Urinary bladder (tissue), 4 donors: ENCODE measurements around the gene TIMP1. TPM values are rescaled to one million over a fixed set of nuclear protein-coding genes. Genes with fewer than 3 reads are reported as not detected.
A peak's percentile ranks its signal among the peaks of the same experiment; 100 is the strongest.

Experiments
- DNase-seq: peaks from one replicate; pipeline ENCODE4 v3.0.0-alpha.2; 2015; ENCODE audit errors: extremely low spot score
- H3K27ac ChIP-seq: one replicate; pipeline ENCODE4 v1.5.1; 2013; ENCODE audit warnings: low read depth, mild to moderate bottlenecking, moderate library complexity
- H3K36me3 ChIP-seq: one replicate; pipeline ENCODE4 v1.6.1; 2013; ENCODE audit warnings: mild to moderate bottlenecking, moderate library complexity; ENCODE audit not compliant: insufficient read depth
- H3K4me1 ChIP-seq: one replicate; pipeline ENCODE4 v1.6.1; 2013; ENCODE audit warnings: mild to moderate bottlenecking, moderate library complexity; ENCODE audit not compliant: insufficient read depth
- H3K4me3 ChIP-seq: one replicate; pipeline ENCODE4 v1.5.1; 2013; ENCODE audit warnings: low read depth, low read length
- WGBS: extraction: QIAGEN DNeasy Blood & Tissue Kit; methylation state at CpG from one replicate; pipeline ENCODE4 v1.1.7; 2013; 5-methylcytosine and 5-hydroxymethylcytosine counted together
- polyA plus RNA-seq: library from polyadenylated mRNA; stranded (reverse); fragments of 200-250 nt; gene quantifications from one replicate; pipeline ENCODE4 v1.2.3, GENCODE V29; 2013
- total RNA-seq: library from RNA; depleted of rRNA; stranded (reverse); fragments of >200 nt; gene quantifications from one replicate; pipeline ENCODE4 v1.2.3, GENCODE V29; 2014
- donor health status: healthy with polysubstance abuse.
- donor health status: healthy.

TIMP1 gene
- total and polyA plus RNA-seq, 2 donors = 77.2 to 555 TPM

DNA sequence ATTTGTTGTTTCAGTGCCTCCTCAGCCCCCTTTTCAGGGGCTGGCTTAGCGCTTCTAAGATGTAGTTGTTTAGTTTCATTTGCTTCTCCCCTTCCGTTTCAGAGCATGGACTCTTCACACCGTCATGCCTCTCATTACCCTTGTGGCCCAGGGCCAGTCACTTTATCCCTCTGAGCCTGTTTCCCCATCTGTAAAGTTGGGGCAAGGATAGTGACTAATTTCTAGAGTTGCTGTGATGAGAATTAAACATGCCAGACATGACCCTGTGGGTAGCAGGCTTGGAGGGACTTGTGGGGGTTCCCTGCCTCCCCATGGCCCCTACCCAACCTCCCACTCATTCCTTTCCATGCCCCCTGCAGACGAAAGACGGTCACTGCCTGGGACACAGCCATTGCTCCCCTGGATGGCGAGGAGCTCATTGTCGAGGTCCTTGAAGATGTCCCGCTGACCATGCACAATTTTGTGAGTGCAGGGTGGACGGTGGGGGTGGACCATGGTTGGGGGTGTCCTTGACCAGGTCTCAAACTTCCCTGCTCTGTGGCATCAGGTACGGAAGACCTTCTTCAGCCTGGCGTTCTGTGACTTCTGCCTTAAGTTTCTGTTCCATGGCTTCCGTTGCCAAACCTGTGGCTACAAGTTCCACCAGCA lies 17.7 kb upstream of the TIMP1 start:
- Histone ChIP-seq H3K4me1 (no peaks in the 10 kb centered on the region), H3K27ac (no peak overlapping the region), H3K4me3 (no peak overlapping the region), H3K36me3 (peaks cover 2% of the 10 kb centered on the region)
- DNase-seq = no peak
- WGBS = 79% methylated on average over 12 of the region's 12 CpGs

DNA sequence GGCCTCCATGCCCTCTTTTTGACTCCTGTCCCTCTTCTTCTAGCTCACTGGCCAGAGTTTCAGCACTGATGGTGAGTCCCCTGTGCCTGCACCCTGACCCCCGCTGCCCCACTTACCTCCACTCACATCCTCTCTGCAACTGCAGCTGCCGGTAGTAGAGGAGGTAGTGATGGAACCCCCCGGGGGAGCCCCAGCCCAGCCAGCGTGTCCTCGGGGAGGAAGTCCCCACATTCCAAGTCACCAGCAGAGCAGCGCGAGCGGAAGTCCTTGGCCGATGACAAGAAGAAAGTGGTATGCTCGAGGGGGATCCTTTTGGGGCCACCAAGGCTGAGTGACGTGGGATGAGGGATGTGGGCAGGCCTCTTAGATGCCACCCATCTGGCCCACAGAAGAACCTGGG lies 15.4 kb upstream of the TIMP1 start:
- Histone ChIP-seq H3K27ac (no peak overlapping the region), H3K36me3 (peaks cover 2% of the 10 kb centered on the region), H3K4me1 (no peaks in the 10 kb centered on the region), H3K4me3 (no peak overlapping the region)
- no peak for DNase-seq
- 88% methylated on average over 11 of the region's 11 CpGs for WGBS

DNA sequence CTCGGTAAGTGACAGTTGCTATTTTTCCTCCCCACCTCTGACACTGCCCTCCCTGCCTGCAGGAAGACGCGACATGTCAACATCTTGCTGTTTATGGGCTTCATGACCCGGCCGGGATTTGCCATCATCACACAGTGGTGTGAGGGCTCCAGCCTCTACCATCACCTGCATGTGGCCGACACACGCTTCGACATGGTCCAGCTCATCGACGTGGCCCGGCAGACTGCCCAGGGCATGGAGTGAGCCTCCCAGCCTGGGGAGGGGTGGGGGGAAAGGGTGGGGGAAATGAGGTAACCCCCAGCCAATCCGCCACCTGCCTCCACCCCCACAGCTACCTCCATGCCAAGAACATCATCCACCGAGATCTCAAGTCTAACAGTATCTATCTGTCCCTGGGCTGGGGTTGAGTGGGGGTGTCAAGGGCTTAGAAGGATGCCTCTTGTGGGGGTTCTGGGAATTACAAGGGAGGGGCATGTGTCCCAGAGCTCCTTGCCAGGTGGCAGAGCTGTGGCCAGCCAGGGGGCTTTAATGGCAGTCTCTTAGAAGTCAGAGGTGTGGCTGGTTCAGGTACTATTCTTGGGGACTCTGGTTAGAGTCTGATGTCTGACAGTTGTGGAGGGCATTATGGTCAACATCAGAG lies 13.5 kb upstream of the TIMP1 start:
- Histone ChIP-seq H3K4me1 (no peaks in the 10 kb centered on the region), H3K36me3 (no peaks in the 10 kb centered on the region), H3K27ac (no peak overlapping the region), H3K4me3 (no peak overlapping the region)
- 92% methylated on average over 13 of the region's 13 CpGs for WGBS
- no peak for DNase-seq

DNA sequence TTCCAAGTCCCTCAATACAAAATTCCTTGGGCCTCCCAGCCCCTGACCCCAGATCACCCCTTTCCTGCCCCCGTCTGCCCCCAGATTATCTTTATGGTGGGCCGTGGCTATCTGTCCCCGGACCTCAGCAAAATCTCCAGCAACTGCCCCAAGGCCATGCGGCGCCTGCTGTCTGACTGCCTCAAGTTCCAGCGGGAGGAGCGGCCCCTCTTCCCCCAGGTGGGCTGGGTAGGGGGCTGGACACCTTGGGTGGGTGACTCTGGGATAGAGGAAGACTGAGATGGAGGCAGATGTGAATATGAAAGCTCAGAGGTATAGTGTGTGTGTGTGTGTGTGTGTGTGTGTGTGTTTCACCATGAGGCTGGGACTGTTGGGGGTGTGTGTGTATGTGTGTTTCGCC lies 11.4 kb upstream of the TIMP1 start:
- Histone ChIP-seq H3K27ac (no peak overlapping the region), H3K4me1 (no peaks in the 10 kb centered on the region), H3K4me3 (no peak overlapping the region), H3K36me3 (no peaks in the 10 kb centered on the region)
- 93% methylated on average over 8 of the region's 8 CpGs for WGBS
- DNase-seq = no peak

DNA sequence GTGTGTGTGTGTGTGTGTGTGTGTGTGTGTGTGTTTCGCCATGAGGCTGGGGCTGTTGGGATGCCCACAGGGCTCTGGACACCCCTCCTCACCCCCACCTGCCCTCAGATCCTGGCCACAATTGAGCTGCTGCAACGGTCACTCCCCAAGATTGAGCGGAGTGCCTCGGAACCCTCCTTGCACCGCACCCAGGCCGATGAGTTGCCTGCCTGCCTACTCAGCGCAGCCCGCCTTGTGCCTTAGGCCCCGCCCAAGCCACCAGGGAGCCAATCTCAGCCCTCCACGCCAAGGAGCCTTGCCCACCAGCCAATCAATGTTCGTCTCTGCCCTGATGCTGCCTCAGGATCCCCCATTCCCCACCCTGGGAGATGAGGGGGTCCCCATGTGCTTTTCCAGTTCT lies 11.0 kb upstream of the TIMP1 start:
- no peak for DNase-seq
- Histone ChIP-seq H3K4me3 (no peak overlapping the region), H3K36me3 (no peaks in the 10 kb centered on the region), H3K27ac (no peak overlapping the region), H3K4me1 (no peaks in the 10 kb centered on the region)
- WGBS = 95% methylated on average over 11 of the region's 11 CpGs

DNA sequence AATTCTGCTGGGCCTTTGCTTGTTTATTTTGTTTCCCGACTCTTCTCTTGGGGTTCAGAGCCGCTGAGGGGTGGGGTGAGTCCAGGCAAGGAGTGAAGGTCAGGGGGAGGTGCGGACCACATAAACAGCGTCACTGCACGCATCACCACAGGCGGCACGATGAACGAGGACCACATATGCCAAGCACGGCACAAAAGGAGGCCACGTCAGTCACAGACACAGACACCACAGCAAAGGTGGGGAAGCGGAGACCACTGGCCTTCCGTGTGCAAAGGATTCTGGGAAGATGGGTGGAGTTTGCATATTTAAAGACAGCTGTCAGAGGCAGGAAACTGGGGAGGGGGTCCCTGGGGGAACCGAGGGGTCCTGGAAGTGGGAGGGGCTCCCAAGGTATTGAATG lies 10.3 kb upstream of the TIMP1 start:
- DNase-seq = no peak
- H3K27ac ChIP-seq = no peak overlapping the region
- H3K4me3 ChIP-seq = no peak overlapping the region
- WGBS = 94% methylated on average over 13 of the region's 13 CpGs
- no peaks in the 10 kb centered on the region for H3K4me1 ChIP-seq
- no peaks in the 10 kb centered on the region for H3K36me3 ChIP-seq

DNA sequence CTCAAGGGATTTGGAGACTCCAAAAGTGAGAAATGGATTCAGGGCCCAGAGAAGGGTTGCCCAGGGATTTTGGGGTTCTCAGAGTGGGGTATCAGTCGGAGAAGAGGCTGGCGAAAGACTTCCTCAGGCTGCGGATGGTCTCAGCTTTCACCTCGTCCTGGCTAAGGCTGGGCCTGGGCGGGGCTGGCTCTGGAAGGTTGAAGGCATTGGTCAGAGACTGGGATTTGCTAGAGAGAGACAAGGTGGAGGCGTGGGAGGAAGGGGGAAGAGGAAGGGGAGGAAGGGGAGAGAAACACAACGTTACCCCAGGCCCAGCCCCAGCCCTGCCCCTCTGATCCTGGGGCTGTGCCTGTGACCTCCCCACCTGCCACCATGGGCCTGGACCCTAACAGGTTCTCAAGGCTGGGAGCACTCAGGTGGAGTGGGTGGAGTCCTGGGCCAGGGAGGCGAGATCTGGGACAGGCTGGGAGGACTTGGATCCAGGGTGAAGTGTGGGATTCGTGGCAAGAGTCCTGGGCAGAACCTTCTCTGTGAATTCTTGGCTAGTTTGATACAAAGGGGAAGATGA lies 9.4 kb upstream of the TIMP1 start:
- no peak overlapping the region for H3K4me3 ChIP-seq
- H3K36me3 ChIP-seq = no peaks in the 10 kb centered on the region
- H3K27ac ChIP-seq = peak overlapping the region; percentile 29
- DNase-seq = no peak
- no peaks in the 10 kb centered on the region for H3K4me1 ChIP-seq
- 67% methylated on average over 9 of the region's 9 CpGs for WGBS

DNA sequence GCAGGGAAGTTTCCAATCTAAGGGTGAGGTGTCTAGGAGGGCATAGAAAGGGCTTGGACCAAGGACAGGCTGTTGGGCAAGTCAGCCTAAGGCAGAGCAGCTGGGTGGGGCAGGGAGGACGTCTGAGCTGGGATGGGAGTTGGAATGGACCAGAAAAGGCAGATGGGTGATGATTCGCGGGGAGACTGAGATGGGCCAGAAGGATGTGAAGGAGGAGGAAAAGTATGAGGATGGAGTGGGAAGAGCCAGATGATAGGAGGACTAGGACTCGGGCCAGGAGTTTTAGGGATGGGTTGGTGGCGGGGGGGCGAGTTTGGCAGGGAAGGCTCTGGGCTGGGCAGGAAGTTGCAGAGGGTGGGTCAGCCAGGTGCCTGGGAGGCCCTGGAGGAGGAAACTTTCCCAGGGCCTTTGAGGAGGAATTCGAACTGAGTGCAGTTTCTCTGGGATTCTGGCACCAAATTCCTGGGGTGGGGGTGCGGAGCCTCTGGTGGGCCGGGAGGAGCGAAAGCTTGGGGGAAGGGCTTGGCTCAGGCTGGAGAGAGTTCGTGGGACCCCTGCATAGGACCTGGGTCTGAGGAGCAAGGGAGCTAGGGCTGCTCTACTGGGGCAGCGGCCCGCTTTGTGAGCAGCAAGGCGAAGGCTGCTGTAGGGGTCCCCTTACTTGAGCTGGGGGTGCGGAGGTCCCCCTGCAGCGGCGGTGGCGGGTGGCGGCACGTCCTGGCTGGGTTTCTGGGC lies 8.7 kb upstream of the TIMP1 start:
- WGBS = 9% methylated on average over 20 of the region's 20 CpGs
- no peak for DNase-seq

DNA sequence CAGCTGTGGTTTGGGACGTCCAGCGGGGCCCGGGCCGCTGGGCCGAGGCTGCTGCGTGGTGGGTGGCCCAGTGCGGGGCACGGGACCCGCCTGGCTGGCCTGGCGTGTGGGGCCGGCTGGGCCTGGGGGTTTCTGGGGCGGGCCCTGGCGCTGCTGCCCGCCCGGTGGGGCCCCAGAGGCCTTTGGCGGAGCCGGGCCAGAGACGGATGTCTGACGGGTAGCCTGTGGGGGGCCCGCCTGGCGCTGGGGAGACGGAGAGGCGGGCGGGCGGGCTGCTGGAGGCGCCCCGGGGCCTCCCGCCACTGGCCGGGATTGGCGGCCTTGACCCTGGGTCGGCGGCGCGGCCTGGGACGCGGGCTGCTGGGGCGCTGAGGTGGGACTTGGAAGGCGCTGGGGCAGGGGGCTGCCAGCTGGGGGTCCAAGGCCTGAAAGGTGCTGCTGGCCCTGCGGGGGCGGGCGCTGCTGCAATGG lies 8.1 kb upstream of the TIMP1 start:
- WGBS = 5% methylated on average over 36 of the region's 41 CpGs
- DNase-seq = no peak
- H3K4me3 ChIP-seq = peak overlapping the region; percentile 44
- no peaks in the 10 kb centered on the region for H3K36me3 ChIP-seq
- H3K27ac ChIP-seq = peak overlapping the region; percentile 58
- H3K4me1 ChIP-seq = no peaks in the 10 kb centered on the region

More for the DNA sequence above, 8.7 kb upstream of the TIMP1 start:
- Histone ChIP-seq H3K4me3 (peak overlapping the region; percentile 44), H3K27ac (peak overlapping the region; percentile 58), H3K36me3 (no peaks in the 10 kb centered on the region), H3K4me1 (no peaks in the 10 kb centered on the region)

DNA sequence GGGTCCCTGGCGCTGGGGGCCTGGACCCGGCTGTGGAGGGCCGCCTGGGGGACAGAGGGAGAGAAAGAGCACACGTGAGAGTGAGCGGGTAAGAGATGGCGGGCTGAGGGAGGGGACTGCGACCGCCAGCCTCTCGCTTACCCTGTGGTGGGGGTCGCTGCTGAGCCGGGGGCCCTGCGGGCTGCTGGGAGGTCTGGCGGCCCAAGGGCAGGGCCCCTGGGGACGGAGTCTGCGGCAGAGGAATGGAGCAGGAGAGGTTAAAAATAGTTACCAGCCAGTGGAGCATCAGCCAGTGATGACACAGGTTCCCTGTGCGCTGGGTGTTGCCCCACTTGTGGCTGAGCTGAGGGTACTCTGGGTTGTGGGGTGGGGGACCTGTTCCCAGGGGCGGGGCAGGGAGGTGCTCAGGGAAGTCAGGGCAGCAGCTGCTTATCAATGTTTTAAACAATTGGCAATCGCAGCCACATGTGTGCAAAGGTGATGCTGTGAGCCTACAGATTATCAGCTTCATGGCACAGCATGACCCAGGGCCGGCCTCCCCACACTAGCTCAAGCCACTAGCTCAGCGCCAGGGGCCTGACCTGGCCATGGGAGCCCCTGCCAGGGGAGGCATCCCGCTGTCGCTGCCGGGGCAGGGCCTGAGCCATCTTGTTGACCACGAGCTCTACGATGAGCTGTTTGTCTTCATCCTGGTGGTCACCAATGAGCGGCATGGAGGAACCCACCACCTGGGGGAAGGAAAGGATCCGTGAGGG lies 7.5 kb upstream of the TIMP1 start:
- DNase-seq = no peak
- no peak overlapping the region for H3K27ac ChIP-seq
- H3K36me3 ChIP-seq = no peaks in the 10 kb centered on the region
- H3K4me1 ChIP-seq = no peaks in the 10 kb centered on the region
- WGBS = 45% methylated on average over 27 of the region's 27 CpGs
- peak overlapping the region; percentile 44 for H3K4me3 ChIP-seq

DNA sequence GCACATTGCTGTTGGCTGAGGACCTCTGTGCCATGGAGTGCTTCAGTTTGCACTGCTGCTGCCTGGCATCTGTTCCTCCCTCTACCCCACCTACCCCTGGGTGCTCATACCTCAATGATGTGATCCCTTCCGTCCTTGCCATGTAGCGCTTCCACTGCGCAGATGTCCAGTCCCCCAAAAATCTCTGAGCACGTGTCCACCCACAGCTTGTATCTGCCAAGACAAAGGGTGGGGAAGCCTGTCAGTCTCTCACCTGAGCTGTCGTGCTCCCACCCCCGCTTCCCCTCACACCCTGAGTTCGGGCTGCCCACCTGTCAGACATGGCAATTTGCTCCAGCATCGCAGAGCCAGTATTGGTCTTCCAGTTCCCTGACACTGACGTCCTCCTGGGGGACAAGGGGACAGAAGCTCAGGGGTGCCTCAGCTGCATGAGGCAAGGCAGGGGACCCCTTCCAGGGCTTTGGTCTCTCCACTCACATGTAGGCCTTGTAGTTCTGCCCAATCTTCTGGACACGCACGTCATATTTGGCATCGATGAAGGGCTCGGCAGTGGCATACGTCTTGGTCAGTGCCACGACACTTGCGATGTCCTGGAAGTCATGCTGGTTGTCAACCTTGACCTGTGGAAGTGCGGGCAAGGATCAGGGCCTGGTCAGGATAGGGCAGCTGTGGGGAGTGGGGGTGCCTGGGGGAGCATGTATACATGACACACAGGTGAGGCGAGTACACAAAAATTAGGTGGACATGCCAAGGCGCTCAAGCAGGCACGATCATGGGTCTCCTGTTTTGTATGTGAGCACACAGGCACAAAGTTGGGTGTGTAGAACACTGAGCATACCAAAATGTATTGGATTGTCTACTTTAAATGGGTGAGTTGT lies 6.0 kb upstream of the TIMP1 start:
- H3K4me3 ChIP-seq = no peak overlapping the region
- H3K36me3 ChIP-seq = no peaks in the 10 kb centered on the region
- DNase-seq = no peak
- 93% methylated on average over 20 of the region's 20 CpGs for WGBS
- H3K27ac ChIP-seq = no peak overlapping the region
- H3K4me1 ChIP-seq = no peaks in the 10 kb centered on the region

DNA sequence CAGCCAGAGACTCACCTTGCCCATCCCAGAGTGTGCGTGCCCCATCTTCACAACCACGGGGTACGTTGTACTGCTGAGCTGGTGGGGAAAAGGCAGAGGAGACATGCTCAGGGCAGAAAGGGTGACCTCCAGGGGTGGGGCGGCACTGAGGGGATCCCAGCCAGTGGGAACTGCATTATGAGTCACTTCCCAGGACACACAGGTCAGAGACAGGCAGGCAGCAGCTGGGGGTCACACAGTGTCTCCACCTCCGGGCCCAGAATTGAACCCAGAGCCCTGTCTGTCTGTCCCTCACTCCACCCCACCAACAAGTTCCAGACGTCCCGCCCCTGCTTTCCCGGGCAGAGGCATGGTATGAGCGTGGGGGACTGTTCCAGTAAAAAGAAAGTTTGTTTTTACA lies 4.8 kb upstream of the TIMP1 start:
- no peaks in the 10 kb centered on the region for H3K4me1 ChIP-seq
- DNase-seq = no peak
- 40% methylated on average over 9 of the region's 9 CpGs for WGBS

More for the DNA sequence above, 4.8 kb upstream of the TIMP1 start:
- Histone ChIP-seq H3K27ac (no peak overlapping the region), H3K4me3 (no peak overlapping the region), H3K36me3 (no peaks in the 10 kb centered on the region)
